Islet precursor cell (in vitro differentiated cells): ENCODE measurements around the gene NOC4L.
"Not testable (repeated sequence)": the region's sequence is repeated elsewhere in the genome, so short reads cannot be mapped to it uniquely, and the experiment has no call there.

Source experiments
- DNase-seq: peaks from one replicate; pipeline ENCODE4 v3.0.0-alpha.2; 2018

Gene NOC4L

GRCh38 chr12:132186857-132187620, 42.8 kb downstream of the NOC4L start:
- no peak for DNase-seq

GRCh38 chr12:132187646-132188450, 43.6 kb downstream of the NOC4L start:
- DNase-seq: no peak

GRCh38 chr12:132188451-132188901, 44.2 kb downstream of the NOC4L start:
- no peak for DNase-seq

DNA sequence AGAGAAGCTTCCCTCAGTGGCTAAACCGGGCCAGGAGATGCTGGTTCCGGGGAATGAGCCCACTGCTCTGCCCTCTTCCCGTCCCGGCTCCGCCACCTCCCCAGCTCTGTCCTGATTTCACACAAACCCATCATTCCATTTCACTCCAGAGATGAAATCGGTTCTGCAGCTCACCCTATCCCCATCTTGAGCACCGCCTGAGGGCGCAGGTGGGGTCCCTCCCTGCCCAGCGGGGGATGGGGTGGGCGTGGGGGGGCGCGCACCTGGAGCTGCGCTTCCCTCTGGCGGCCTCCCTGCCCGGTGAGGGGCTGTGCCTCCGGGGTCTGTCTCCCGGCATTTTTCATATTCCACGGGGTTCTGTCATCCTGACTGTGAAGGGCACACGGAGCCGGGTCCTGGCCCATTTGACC, 44.7 kb downstream of the NOC4L start:
- DNase-seq: no peak

DNA sequence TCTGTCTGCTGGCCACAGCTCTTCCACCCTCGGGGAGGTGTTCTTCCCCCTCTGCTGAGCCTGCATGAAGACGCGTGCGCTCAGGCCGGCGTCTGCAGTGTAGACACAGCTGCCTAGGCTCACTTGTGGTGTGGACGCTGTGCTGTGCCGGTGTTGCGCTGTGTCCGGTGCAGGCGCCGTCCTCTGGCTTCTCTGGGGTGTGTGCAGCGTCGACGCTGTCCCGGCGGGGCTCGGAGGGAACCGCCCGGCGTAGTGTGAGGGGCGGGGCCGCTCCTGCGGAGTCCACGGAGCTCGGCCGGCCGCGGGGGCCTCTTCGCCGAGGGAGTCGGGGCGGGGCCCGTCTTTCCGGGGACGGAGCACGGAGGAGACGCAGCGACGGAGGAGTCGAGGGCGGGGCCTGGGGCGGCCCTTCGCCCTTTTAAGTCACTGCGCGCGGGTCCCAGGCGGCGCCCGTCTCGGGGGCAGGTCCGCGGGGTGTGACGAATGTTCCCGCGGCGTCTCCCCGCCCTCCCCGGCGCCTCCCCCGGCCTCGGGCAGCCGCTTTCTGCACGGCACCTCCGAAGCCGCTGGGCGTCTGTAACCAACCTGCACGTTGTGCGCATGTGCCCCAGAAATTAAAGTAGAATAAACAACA, 45.2 kb downstream of the NOC4L start:
- peak; percentile 96 for DNase-seq

DNA sequence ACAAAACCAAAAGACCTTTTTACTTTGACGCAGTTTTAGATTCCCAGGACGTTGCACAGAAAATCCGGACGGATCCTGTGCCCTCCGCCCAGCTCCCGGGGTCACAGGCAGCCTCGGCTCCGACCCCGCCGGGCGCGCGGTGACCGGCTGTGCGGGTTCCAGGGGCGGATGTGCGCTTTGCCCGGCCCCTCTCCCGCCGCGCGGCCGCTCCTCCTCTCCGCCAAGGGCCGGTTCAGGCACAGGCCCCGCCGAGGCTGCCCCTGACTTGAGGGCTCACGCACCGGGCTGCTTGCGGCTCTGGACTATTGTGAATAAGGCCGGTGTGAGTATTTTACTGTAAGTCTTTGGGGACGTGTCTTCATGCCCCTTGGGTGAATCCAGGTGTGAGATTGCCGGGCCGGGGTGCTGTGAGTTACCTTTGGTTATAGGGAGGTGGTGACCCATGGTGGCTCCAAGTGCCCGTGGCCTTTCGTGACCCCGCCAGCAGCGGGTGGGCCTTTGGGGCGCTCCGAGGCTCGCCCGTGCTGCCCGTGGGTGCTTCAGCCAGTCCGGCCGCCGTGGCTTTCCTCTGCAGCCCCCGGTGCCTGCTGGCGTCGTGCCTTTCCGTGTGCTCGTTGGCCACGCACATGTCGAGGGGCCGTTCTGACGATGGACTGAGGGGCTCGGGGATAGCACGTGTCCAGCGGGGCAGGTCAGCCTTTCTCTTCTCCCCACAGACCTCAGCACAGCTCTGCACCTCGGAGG, 45.9 kb downstream of the NOC4L start:
- DNase-seq: peak; percentile 80

GRCh38 chr12:132190834-132191500, 46.7 kb downstream of the NOC4L start:
- no peak for DNase-seq

GRCh38 chr12:132191715-132192553, 47.7 kb downstream of the NOC4L start:
- no peak for DNase-seq

DNA sequence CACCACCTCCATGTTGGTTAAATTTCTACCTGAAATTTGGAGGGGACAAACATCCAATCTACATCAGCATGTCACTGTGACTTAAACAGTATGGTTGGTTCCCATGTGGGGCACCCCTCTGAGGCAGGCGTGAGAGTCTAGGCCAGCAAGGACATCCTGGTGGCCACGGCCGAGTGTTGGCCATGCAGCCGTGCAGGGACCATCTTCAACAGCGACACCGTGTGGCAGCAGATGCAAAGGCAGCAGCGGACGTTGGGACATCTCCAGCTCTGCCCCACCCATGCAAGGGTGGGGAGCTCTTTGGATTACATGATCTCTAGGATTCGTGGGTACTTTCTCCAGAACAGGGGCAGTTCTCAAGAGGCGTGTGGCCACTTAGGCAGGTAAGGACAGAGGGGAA, 49.8 kb downstream of the NOC4L start:
- DNase-seq: no peak

DNA sequence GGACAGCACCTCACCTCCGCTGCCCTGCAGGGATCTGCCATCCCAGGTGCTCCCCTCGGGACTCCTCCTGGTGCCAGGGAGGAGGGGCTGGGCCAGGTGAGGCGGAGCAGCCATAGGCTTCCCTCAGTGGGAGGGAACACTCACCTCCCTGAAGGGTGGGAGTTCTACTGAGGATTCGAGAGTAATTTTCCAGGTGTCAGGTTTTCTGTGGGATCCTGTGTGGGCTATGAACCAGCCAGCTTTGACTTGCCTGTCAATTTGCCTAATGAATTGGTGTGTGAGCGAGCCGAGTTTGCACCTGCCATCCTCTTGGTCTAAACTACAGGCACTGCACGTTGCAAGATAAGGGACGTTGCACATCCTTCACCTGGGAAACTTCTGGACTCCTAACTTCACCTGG, 50.3 kb downstream of the NOC4L start:
- no peak for DNase-seq

DNA sequence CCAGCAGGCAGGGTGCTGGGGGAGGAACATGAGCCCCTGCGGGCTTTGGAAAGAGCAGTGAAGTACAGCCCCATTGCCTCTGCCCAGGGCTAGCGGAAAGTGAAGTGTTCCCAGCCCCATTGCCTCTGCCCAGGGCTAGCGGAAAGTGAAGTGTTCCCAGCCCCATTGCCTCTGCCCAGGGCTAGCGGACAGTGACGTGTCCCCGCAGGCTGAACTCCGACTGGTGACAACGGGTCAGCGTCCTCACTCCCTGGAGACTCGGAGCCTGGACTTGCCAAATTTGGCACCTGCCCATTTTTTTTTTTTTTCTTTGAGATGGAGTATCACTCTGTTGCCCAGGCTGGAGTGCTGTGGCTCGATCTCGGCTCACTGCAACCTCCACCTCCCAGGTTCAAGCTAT, 51.0 kb downstream of the NOC4L start:
- DNase-seq: not testable (repeated sequence)

DNA sequence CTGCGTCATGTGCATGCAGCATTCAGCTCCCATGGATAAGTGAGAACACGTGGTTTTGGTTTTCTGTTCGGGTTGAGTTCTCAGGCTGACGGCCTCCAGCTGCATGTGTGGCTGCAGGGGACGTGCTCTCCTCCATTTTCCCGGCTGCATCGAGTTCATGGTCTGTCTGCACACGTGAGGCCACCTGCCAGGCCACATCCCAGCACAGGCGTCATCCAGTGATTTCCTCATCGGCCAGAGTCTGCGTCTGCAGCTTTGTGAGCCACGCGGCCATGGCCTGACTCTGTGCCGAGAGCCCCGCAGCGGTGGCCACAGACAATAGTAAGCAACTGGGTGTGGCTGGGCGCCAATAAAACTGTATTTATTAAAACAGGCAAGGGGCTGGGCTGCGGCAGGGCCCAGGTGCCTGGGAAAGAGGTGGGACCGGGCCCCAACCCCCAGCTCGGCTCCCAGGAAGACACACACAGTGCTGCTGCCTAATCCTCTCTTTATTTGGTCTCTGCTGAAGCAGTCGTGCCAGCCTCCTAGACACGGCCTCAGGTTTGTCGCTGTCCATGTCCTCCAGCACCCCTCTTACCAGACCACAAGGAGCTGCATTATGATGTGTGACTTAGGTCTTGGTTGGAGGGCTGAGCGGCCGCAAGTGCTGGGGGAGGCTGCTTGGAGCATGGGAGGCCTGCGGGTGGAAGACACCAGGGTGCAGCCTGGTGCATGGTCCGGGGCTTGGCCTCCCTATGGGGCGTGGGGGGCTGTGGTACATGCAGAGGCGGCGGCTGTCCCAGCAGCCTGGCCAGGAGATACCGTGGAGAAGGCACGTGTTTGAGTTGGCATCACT, 52.0 kb downstream of the NOC4L start:
- no peak for DNase-seq

GRCh38 chr12:132196873-132197390, 52.7 kb downstream of the NOC4L start:
- no peak for DNase-seq

DNA sequence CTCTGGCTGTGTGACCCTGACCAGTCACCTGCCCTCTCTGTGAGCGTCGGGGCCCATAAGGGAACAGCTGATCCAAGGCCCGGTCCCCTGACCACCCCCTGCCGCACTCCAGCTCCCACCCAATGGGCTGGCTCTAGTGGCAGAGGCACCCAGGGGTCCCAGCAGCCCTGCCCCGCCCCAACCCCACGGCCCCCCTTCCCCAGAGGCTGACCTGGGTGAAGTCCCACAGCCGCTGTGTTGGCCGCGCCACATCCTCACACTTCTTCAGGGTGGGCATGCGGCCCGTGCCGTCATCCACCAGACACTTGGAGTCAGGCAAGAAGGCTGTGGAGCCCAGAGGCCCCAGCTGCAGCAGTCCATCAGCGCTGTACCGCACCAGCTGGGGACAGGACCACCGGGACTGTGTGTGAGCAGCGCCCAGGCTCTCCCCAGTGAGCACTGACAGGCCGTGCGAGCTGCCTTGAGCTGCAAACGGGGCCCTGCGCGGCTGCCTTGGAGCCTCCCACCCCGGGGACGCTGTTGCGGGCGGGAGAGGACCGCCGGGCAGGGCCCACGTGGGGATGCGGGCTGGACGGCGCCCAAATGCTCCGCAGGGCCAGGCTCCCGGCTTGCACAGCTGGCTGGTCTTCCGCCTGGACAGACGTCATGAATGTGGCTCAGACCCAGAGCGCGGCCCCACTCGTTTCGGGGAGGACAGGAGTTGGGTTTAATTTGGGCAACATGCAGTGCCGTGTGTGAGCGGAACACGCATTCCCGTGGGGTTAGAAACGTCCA, 53.5 kb downstream of the NOC4L start:
- no peak for DNase-seq

DNA sequence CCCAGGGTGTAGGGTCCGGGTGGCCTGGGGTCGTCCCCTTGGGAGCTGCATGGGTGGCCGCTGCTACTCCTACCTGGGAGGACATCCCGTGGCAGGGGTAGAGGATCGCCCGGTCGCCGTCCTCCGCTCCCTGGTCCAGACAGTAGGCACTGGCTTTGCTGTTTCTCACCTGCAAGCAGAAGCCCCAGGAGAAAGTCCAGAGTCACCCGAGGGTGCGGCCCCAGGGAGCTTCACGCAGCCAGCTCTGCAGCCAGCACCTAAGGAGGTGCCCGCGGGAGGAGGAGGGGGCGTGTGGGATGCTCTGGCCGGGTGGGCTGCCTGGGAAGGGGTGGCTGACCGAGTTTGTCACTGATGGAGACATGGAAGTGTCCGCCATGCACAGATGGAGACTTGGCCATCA, 54.8 kb downstream of the NOC4L start:
- no peak for DNase-seq

GRCh38 chr12:132199526-132200319, 55.5 kb downstream of the NOC4L start:
- no peak for DNase-seq

GRCh38 chr12:132200800-132201199, 56.5 kb downstream of the NOC4L start:
- DNase-seq: no peak

- DNase-seq: no peak
Observed at GRCh38 chr12:132201391-132202120, 57.3 kb downstream of the NOC4L start.
